Kidney tubule cell (primary cell): Measurements from ENCODE around the gene ICAM1.
"Not testable (repeated sequence)": the region's sequence is repeated elsewhere in the genome, so short reads cannot be mapped to it uniquely, and the experiment has no call there.

Experiments
- DNase-seq: peaks from one replicate; pipeline ENCODE4 v3.0.0-alpha.2; 2018; ENCODE audit warnings: low spot score

Gene ICAM1

DNA sequence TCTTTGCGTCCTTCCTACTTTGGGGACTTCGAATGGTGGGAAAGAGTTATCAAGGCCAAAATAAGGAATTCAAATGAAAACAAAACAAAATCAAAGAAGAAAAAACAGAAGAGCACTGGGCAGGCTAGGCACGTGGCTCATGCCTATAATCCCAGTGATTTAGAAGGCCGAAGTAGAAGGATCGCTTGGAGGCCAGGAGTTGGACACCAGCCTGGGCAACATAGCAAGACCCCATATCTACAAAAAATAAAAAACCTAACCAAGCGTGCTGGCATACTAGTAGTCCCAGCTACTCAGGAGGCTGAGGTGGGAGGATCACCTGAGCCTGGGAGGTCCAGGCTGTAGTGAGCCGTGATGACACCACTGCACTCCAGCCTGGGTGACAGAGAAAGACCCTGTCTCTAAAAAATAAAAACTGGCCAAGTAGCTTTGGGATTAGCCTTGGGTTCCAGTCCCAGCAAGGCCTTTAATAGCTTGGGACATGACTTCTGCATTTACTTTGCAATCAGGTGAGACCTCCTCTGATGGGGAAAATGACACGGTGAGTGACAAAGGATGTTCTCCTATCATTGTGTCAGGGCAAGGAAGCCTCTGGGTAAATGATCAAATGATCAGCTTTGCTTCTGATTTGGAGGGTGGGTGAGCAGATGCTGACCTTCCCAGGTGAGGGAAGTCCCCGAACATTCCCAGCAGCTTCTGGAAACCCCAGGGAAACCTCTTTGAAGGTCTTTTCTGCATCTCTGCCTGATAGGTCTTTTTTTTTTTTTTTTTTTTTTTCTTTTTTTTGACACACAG lies 7.1 kb downstream of the ICAM1 start:
- no peak for DNase-seq

DNA sequence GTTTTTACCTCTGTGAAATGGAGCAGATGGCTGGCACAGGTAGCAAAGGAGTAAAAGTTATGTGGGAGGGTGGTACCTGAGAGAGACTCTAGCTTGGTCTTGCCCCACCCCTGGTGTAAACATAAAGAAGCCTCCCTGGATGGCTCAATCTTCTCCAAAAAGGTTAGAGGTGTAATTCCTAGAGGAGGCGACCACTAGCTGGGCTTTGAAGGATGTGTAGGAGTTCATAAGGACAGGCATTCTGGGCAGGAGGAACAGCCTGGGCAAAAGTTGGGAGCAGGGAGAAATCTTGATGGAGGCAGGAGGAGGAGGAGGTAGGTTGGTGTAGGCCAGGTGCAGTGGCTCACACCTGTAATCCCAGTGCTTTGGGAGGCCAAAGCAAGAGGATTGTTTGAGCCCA lies 8.0 kb downstream of the ICAM1 start:
- no peak for DNase-seq

DNA sequence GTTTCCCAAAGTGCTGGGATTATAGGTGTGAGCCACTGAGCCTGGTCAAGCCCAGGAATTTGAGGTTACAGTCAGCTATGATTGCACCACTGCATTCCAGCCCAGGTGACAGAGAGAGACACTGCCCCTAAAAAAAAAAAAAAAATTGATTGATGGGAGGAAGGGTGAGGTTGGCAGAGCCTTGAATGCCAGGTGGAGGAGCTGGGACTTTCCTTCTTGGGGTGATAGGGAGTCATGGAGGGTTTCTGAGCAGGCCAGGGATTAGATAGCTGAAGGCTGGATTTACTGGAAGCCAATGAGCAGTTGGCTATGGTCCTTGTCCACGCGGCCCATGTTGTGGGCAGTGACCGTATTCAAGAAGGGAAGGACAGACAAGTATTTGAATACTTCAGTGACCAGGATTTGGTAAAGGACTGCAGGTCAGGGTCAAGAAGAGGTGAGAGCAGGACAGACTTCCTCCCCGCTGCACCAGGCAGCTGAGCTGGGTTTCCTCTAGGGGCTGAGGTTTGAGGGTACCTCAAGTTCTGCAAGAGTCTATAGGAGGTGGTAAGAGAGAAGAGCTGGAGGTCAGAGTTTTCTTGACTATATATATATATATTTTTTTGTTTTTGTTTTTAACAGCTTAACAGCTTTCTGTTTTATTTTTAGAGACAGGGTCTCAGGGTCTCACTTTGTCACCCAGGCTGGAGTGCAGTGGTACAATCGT lies 9.0 kb downstream of the ICAM1 start:
- no peak for DNase-seq

DNA sequence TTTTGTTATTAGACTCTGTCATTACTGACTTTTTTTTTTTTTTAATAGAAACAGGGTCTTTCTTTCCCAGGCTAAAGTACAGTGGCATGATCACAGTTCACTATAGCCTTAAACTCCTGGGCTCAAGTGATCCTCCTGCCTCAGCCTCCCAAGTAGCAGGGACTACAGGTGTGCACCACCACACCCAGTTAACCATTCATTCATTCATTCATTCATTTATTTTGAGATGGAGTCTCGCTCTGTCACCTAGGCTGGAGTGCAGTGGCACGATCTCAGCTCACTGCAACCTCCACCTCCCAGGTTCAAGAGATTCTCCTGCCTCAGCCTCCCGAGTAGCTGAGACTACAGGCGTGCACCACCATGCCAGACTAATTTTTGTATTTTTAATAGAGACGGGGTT lies 11.1 kb downstream of the ICAM1 start:
- DNase-seq = not testable (repeated sequence)

DNA sequence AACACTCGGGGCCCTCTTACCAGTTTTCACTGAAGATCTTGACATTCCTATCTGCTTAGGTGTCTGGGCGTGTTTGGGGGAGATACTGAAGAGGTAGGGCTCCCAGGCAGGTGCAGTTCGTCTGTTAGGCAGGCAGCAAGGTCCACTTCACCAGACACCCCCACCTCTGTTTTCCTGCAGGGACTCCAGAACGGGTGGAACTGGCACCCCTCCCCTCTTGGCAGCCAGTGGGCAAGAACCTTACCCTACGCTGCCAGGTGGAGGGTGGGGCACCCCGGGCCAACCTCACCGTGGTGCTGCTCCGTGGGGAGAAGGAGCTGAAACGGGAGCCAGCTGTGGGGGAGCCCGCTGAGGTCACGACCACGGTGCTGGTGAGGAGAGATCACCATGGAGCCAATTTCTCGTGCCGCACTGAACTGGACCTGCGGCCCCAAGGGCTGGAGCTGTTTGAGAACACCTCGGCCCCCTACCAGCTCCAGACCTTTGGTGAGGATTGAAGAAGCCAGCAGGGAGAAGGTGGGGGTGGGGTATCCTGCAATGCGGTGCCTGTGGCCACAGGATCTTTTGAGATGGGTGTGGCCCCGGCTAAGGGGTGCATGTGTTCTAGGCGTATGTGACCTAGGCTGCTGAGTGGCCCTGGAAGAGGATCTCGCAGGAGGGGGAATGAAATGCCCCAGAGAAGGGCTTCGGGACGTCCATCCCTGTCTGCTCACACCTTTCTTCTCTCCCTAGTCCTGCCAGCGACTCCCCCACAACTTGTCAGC lies 12.6 kb downstream of the ICAM1 start:
- no peak for DNase-seq

DNA sequence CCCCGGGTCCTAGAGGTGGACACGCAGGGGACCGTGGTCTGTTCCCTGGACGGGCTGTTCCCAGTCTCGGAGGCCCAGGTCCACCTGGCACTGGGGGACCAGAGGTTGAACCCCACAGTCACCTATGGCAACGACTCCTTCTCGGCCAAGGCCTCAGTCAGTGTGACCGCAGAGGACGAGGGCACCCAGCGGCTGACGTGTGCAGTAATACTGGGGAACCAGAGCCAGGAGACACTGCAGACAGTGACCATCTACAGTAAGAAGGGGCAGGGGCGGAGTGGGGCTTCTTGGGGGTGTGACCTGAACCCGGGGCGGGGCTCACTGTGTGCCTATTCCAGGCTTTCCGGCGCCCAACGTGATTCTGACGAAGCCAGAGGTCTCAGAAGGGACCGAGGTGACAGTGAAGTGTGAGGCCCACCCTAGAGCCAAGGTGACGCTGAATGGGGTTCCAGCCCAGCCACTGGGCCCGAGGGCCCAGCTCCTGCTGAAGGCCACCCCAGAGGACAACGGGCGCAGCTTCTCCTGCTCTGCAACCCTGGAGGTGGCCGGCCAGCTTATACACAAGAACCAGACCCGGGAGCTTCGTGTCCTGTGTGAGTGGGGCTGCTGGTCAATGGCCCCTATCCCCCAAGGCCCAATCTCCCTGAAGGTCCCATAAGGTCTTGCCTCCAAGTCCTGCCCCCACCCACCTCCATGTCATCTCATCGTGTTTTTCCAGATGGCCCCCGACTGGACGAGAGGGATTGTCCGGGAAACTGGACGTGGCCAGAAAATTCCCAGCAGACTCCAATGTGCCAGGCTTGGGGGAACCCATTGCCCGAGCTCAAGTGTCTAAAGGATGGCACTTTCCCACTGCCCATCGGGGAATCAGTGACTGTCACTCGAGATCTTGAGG lies 13.4 kb downstream of the ICAM1 start:
- DNase-seq = no peak

DNA sequence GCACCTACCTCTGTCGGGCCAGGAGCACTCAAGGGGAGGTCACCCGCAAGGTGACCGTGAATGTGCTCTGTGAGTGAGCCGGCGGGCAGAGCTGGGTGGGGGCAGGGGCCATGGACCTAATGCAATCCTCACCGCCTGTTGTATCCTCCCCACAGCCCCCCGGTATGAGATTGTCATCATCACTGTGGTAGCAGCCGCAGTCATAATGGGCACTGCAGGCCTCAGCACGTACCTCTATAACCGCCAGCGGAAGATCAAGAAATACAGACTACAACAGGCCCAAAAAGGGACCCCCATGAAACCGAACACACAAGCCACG lies 14.0 kb downstream of the ICAM1 start:
- DNase-seq = no peak

DNA sequence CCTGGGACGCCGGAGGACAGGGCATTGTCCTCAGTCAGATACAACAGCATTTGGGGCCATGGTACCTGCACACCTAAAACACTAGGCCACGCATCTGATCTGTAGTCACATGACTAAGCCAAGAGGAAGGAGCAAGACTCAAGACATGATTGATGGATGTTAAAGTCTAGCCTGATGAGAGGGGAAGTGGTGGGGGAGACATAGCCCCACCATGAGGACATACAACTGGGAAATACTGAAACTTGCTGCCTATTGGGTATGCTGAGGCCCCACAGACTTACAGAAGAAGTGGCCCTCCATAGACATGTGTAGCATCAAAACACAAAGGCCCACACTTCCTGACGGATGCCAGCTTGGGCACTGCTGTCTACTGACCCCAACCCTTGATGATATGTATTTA lies 14.5 kb downstream of the ICAM1 start:
- no peak for DNase-seq

DNA sequence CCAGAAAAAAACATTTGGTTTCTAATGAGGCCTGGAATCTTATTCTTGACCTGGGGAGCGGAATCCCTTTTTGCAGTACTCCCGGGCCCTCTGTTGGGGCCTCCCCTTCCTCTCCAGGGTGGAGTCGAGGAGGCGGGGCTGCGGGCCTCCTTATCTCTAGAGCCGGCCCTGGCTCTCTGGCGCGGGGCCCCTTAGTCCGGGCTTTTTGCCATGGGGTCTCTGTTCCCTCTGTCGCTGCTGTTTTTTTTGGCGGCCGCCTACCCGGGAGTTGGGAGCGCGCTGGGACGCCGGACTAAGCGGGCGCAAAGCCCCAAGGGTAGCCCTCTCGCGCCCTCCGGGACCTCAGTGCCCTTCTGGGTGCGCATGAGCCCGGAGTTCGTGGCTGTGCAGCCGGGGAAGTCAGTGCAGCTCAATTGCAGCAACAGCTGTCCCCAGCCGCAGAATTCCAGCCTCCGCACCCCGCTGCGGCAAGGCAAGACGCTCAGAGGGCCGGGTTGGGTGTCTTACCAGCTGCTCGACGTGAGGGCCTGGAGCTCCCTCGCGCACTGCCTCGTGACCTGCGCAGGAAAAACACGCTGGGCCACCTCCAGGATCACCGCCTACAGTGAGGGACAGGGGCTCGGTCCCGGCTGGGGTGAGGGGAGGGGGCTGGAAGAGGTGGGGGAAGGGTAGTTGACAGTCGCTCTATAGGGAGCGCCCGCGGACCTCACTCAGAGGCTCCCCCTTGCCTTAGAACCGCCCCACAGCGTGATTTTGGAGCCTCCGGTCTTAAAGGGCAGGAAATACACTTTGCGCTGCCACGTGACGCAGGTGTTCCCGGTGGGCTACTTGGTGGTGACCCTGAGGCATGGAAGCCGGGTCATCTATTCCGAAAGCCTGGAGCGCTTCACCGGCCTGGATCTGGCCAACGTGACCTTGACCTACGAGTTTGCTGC lies 16.1 kb downstream of the ICAM1 start, which contains the start of gene ICAM4:
TSS of gene ICAM4 (plus strand) at position 153 of the 935 bp plus-strand sequence. CDS start at position 211, 58 bp downstream.
- DNase-seq = peak; percentile 44

DNA sequence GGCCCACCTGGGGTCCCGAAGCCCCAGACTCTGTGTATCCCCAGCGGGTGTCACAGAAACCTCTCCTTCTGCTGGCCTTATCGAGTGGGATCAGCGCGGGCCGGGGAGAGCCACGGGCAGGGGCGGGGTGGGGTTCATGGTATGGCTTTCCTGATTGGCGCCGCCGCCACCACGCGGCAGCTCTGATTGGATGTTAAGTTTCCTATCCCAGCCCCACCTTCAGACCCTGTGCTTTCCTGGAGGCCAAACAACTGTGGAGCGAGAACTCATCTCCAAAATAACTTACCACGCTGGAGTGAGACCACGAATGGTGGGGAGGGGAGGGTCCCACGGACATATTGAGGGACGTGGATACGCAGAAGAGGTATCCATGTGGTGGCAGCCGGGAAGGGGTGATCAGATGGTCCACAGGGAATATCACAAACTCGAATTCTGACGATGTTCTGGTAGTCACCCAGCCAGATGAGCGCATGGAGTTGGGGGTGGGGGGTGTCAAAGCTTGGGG lies 17.8 kb downstream of the ICAM1 start:
- peak; percentile 48 for DNase-seq

DNA sequence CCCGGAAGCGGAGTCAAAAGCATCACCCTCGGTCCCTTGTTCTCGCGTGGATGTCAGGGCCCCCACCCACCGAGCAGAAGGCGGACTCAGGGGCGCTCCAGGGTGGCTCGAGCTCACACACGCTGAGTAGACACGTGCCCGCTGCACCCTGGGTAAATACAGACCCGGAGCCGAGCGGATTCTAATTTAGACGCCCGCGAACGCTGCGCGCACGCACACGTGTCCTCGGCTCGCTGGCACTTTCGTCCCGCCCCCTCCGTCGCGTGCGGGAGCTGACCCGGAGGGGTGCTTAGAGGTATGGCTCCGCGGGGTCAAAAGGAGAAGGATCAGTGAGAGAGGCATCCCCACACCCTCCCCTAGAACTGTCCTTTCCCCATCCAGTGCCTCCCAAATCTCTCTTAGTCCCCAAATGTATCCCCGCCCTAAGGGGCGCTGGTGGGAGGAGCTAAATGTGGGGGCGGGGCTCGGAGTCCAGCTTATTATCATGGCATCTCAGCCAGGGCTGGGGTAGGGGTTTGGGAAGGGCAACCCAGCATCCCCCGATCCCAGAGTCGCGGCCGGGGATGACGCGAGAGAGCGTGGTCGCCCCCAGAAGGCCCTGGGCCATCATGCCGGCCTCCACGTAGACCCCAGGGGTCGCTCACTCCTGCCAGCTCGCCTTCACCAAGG lies 18.4 kb downstream of the ICAM1 start:
- DNase-seq = peak; percentile 39

DNA sequence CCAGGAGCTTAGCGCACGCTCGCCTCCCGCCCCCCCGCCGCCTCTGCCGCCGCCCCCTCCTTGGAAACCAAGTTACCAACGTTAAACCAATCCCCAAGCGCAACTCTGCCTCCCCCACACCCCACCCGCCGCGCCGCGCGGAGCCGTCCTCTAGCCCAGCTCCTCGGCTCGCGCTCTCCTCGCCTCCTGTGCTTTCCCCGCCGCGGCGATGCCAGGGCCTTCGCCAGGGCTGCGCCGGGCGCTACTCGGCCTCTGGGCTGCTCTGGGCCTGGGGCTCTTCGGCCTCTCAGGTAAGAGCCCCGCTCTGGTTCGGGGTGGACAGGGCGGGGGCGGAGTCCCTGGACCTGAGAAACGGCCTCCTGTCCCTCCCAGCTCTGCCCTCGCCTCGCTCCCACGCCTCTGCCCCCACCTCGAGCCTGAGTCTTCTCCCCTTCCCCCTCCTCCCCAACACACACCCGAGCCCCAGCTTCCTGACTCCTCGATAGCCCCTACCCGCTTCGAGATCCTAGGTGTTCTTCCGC lies 19.0 kb downstream of the ICAM1 start, which contains the start of gene ICAM5:
TSS of gene ICAM5 (plus strand) at position 117 of the 521 bp plus-strand sequence. CDS start at position 209, 92 bp downstream.
- DNase-seq = no peak

DNA sequence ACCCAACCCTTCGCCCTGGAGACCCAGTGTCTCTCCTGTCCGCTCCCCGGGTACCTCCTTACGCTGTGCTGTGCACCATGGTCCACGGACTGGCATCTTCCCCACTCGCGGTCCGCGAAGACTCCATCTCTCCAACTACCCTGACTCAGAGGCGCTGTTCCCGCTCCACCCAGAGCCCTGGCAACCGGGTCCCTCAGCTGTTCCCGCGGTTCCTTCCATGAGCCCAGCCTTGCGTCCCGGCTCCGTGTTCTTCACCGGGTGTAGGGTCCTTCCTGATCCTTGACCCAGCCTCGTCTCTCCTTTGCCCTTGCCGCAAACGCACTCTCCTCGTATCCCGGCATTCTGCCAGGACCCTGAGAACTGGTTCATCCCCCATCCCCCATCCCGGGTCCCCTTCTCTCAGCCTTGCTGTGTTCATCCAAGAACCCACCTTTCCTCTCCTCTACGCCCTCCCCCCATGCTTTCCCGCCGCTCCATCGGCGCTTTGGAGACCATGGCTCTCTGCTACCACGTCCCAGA lies 19.5 kb downstream of the ICAM1 start:
- DNase-seq = no peak

DNA sequence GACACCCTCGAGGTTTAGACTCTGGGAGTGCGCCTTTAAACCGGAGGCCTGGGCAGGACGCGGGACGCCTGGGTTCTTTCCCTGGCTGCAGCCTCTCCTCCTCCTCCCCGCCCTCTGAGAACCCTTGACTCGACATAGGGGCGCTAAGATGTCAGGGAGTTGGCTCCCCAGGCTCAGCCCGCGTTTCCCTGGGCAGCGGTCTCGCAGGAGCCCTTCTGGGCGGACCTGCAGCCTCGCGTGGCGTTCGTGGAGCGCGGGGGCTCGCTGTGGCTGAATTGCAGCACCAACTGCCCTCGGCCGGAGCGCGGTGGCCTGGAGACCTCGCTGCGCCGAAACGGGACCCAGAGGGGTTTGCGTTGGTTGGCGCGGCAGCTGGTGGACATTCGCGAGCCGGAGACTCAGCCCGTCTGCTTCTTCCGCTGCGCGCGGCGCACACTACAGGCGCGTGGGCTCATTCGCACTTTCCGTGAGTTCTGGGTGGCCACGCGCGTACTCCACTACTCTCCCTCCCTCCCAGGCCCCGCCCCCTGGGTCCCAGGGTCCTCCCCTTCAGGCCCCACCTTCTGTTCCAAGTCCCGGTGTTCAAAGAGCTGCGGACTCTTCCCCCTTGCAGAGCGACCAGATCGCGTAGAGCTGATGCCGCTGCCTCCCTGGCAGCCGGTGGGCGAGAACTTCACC lies 20.1 kb downstream of the ICAM1 start:
- peak; percentile 34 for DNase-seq

DNA sequence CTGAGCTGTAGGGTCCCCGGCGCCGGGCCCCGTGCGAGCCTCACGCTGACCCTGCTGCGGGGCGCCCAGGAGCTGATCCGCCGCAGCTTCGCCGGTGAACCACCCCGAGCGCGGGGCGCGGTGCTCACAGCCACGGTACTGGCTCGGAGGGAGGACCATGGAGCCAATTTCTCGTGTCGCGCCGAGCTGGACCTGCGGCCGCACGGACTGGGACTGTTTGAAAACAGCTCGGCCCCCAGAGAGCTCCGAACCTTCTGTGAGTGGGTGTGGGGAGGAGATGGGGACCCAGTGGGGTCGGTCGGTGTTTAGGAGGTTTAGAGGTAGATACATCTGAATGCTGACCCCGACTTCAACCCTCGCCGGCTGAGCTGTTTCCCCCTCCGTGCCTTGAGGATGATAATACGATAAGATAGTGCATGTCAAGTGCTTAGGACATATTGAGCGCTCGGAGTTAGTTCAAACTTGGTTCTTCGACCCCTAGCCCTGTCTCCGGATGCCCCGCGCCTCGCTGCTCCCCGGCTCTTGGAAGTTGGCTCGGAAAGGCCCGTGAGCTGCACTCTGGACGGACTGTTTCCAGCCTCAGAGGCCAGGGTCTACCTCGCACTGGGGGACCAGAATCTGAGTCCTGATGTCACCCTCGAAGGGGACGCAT lies 20.8 kb downstream of the ICAM1 start:
- no peak for DNase-seq

DNA sequence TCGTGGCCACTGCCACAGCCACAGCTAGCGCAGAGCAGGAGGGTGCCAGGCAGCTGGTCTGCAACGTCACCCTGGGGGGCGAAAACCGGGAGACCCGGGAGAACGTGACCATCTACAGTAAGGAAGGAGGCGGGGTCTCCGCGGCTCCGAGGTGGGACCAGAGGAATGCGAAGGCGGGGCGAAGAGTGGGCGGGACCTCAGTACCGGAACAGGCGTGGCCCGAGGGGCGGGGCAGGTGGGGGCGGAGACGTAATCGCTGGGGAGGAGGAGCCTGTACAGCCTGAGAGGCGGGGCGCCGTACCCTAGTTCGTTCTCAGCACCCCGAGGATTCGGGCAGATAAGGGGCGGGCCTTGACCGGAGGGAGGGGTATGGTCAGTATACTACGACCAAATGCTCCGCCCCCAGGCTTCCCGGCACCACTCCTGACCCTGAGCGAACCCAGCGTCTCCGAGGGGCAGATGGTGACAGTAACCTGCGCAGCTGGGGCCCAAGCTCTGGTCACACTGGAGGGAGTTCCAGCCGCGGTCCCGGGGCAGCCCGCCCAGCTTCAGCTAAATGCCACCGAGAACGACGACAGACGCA lies 21.4 kb downstream of the ICAM1 start:
- peak; percentile 59 for DNase-seq

DNA sequence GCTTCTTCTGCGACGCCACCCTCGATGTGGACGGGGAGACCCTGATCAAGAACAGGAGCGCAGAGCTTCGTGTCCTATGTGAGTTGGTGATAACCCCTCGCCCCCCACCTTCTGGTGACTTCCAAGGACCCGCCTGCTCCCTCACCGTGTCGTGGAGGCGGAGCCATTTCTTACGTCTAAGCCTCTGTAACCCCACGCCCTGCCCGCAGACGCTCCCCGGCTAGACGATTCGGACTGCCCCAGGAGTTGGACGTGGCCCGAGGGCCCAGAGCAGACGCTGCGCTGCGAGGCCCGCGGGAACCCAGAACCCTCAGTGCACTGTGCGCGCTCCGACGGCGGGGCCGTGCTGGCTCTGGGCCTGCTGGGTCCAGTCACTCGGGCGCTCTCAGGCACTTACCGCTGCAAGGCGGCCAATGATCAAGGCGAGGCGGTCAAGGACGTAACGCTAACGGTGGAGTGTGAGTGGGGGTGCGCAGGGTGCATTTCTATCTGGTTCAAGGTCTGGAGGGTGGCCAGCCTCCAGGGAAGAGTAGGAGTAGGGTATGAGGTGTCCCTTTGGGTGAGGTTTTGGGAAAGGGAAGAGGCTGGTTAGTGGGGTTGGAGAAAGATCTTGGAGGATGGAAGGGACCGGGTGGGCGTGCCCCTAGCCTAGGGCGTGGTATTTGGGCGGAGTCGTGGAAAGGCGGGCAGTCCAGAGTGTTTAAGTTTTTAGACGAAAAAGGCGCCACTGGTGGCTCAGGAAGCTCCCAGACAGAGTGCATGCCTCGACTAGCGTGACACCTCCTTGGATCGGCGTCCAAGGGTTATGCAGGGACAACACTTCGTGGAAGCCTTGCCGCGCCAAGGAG lies 22.1 kb downstream of the ICAM1 start:
- DNase-seq = no peak
